AG20443 (cell line): ENCODE results near the gene CCDC85C.

Experiments
- DNase-seq: peaks from one replicate; pipeline ENCODE4 v3.0.0; 2012; ENCODE audit warnings: low spot score, mixed read lengths

Gene CCDC85C

GRCh38 chr14:99589651-99590530 lies 14.1 kb downstream of the CCDC85C start:
- DNase-seq: no peak

GRCh38 chr14:99589031-99589441 lies 15.0 kb downstream of the CCDC85C start:
- DNase-seq: peak; percentile 24

GRCh38 chr14:99587460-99588278 lies 16.3 kb downstream of the CCDC85C start:
- DNase-seq: no peak

- no peak for DNase-seq
Measured at GRCh38 chr14:99586761-99587459, 17.1 kb downstream of the CCDC85C start.

GRCh38 chr14:99586054-99586760 lies 17.8 kb downstream of the CCDC85C start:
- DNase-seq: no peak

- DNase-seq: no peak
Measured at GRCh38 chr14:99584823-99585222, 19.2 kb downstream of the CCDC85C start.

GRCh38 chr14:99581938-99582337 lies 22.1 kb downstream of the CCDC85C start:
- no peak for DNase-seq

GRCh38 chr14:99581374-99581773 lies 22.6 kb downstream of the CCDC85C start:
- no peak for DNase-seq

GRCh38 chr14:99579903-99580571 lies 24.0 kb downstream of the CCDC85C start:
- peak; percentile 81 for DNase-seq

- DNase-seq: no peak
Measured at GRCh38 chr14:99579120-99579836, 24.7 kb downstream of the CCDC85C start.

- DNase-seq: no peak
Measured at GRCh38 chr14:99578541-99579101, 25.4 kb downstream of the CCDC85C start.

GRCh38 chr14:99576761-99577705 lies 27.0 kb downstream of the CCDC85C start:
- DNase-seq: no peak

GRCh38 chr14:99576304-99576703 lies 27.7 kb downstream of the CCDC85C start:
- DNase-seq: no peak

GRCh38 chr14:99575043-99576023 lies 28.7 kb downstream of the CCDC85C start:
- DNase-seq: no peak

- peak; percentile 73 for DNase-seq
Measured at GRCh38 chr14:99574099-99574880, 29.7 kb downstream of the CCDC85C start.

- no peak for DNase-seq
Measured at GRCh38 chr14:99573436-99574098, 30.4 kb downstream of the CCDC85C start.

GRCh38 chr14:99573000-99573330 lies 31.0 kb downstream of the CCDC85C start:
- DNase-seq: no peak
